Stomach (tissue), 9 donors: Measurements from ENCODE around the gene PBXIP1. TPM values are rescaled to one million over a fixed set of nuclear protein-coding genes. Genes with fewer than 3 reads are reported as not detected.

Experiments
- DNase-seq, 2 donors: peaks; one replicate each; pipeline versions ENCODE4 v3.0.0 to v3.0.0-alpha.2; 2013 to 2019
- H3K27ac ChIP-seq, 5 donors: fragments of 200-600 bp in 4 of 5; sonication (generic) in 4 of 5; one replicate each; pipeline ENCODE4 v1.5.1; 2013 to 2019; ENCODE audit warnings: mild to moderate bottlenecking in 1 of 5, moderate library complexity in 1 of 5
- H3K27me3 ChIP-seq, 3 donors: fragments of 200-600 bp; sonication (generic); one replicate each; pipeline ENCODE4 v1.5.1; 2017 to 2019; ENCODE audit warnings: mixed run types in 1 of 3
- H3K36me3 ChIP-seq, 4 donors: fragments of 200-600 bp; sonication (generic); 1 replicate in 3 of 4; 2 replicates in 1 of 4; pipeline ENCODE4 v1.5.1; 2016 to 2019
- H3K4me1 ChIP-seq, 4 donors: fragments of 200-600 bp; sonication (generic); one replicate each; pipeline ENCODE4 v1.5.1; 2016 to 2019
- H3K4me3 ChIP-seq, 4 donors: fragments of 200-600 bp; sonication (generic) in 3 of 4; one replicate each; pipeline ENCODE4 v1.5.1; 2016 to 2019; ENCODE audit warnings: mild to moderate bottlenecking in 1 of 4
- H3K9me3 ChIP-seq, 4 donors: fragments of 200-600 bp; sonication (generic); one replicate each; pipeline ENCODE4 v1.5.1; 2016 to 2019
- EP300 ChIP-seq: sonication (generic); formaldehyde crosslinking; IDR thresholded peaks from one replicate; pipeline ENCODE4 v1.6.1; 2017; ENCODE audit warnings: antibody characterized with exemption
- POLR2A ChIP-seq, 4 donors: fragments of 450-650 bp; IDR thresholded peaks; one replicate each; pipeline ENCODE4 v1.6.1; 2016; ENCODE audit warnings: antibody characterized with exemption in 4 of 4, control low read depth in 2 of 4, mild to moderate bottlenecking in 1 of 4, moderate library complexity in 1 of 4
- POLR2AphosphoS5 ChIP-seq, 3 donors: sonication (generic); formaldehyde crosslinking; IDR thresholded peaks; one replicate each; pipeline ENCODE4 v1.6.1; 2016; ENCODE audit warnings: antibody characterized with exemption in 3 of 3
- WGBS, 5 donors: extraction: QIAGEN DNeasy Blood & Tissue Kit in 3 of 5; methylation state at CpG; one replicate each; pipeline versions ENCODE4 v1.1.5 to v1.1.7; 2013 to 2018; 5-methylcytosine and 5-hydroxymethylcytosine counted together
- intact Hi-C: fragments of 100-400 bp; cut with DNase I; formaldehyde crosslinking; loops from one replicate; pipeline ENCODE4 v1.15.1; 2023; ENCODE audit warnings: low total_unique reads
- polyA plus RNA-seq, 3 donors: library from polyadenylated mRNA; stranded (reverse); fragments of 200-250 nt; gene quantifications; one replicate each; pipeline ENCODE4 v1.2.3, GENCODE V29; 2013
- total RNA-seq, 5 donors: library from RNA; depleted of rRNA; stranded (reverse); fragments of >200 nt; gene quantifications; one replicate each; pipeline versions ENCODE4 v1.1.0 to v1.2.3, GENCODE V29; 2014 to 2016
- TF ChIP-seq, protein P1 (sequence below), 7 experiments: fragments of 450-650 bp in 4 of 7; fragments of 200-600 bp in 3 of 7; sonication (generic) in 3 of 7; IDR thresholded peaks; one replicate each; pipeline ENCODE4 v1.5.1; 2016 to 2019; ENCODE audit warnings: antibody characterized with exemption in 7 of 7, control low read depth in 2 of 7, mild to moderate bottlenecking in 1 of 7
- donor health status: healthy with polysubstance abuse.
- donor health status: Bipolar disorder and iron deficiency.
- donor health status: healthy.

Gene PBXIP1
- total and polyA plus RNA-seq, 8 donors, result 19.7 to 123 (median 71.7) TPM

DNA sequence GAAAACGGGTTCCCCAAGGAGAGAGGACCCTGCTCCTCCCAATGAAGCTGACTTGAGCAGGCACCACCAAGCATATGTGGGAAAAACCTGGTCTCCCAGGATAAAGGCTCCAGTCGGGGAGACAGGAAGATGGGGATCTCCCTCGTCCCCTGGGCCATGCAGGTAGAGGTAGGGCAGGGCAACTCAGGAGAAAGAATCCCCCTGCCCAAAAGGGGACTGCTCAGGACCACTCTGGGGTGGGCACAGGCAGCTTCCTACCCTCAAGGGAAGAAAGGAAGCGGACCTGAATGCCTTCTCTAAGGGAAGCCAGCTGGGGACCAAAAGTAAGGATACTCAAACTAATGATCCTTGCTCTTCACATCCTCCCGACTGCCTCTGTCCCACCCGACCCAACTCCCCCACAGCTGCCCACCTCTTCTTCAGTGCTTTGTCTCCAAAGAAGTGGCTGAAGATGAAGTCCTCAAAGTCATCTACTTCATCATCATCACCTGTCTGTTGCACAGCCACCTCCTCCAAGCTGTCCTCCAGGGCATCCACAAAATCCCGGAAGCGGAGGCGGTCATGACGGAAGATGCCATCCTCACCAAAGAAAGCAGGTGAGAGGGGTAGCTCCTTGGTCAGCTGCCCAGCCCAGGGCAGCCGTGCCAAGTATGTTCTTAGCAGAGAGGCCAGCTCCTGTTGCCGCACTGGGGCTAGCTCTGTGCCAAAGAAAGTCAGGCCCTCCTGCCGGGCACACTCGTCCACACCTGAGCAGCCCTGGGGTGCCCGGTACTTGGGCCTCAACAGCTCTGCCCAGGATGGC is 10.5 kb downstream of the PBXIP1 start:
- H3K9me3 ChIP-seq, result no peaks in the 10 kb centered on the region
- peak overlapping the region in 2 of 5 donors; percentile 61 to 74 for H3K27ac ChIP-seq
- TF ChIP-seq, protein P1, sequence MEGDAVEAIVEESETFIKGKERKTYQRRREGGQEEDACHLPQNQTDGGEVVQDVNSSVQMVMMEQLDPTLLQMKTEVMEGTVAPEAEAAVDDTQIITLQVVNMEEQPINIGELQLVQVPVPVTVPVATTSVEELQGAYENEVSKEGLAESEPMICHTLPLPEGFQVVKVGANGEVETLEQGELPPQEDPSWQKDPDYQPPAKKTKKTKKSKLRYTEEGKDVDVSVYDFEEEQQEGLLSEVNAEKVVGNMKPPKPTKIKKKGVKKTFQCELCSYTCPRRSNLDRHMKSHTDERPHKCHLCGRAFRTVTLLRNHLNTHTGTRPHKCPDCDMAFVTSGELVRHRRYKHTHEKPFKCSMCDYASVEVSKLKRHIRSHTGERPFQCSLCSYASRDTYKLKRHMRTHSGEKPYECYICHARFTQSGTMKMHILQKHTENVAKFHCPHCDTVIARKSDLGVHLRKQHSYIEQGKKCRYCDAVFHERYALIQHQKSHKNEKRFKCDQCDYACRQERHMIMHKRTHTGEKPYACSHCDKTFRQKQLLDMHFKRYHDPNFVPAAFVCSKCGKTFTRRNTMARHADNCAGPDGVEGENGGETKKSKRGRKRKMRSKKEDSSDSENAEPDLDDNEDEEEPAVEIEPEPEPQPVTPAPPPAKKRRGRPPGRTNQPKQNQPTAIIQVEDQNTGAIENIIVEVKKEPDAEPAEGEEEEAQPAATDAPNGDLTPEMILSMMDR (IDR thresholded peaks at IDR 0.05), result no peak
- TF ChIP-seq POLR2A (IDR thresholded peaks at IDR 0.05) (no peak), EP300 (no peak), POLR2AphosphoS5 (IDR thresholded peaks at IDR 0.05) (no peak)
- DNase-seq, result no peak
- WGBS, 5 donors, result 70 to 87% (median 82%) methylated on average over 9 to 15 of the region's 15 CpGs
- peaks cover 34 to 53% (median 44%) of the 10 kb centered on the region in 4 donors for H3K4me1 ChIP-seq
- H3K27me3 ChIP-seq, result no peaks in the 10 kb centered on the region
- peaks cover 28 to 56% (median 51%) of the 10 kb centered on the region in 4 donors for H3K36me3 ChIP-seq
- no peak overlapping the region for H3K4me3 ChIP-seq
- intact Hi-C loops, result no loop called here

DNA sequence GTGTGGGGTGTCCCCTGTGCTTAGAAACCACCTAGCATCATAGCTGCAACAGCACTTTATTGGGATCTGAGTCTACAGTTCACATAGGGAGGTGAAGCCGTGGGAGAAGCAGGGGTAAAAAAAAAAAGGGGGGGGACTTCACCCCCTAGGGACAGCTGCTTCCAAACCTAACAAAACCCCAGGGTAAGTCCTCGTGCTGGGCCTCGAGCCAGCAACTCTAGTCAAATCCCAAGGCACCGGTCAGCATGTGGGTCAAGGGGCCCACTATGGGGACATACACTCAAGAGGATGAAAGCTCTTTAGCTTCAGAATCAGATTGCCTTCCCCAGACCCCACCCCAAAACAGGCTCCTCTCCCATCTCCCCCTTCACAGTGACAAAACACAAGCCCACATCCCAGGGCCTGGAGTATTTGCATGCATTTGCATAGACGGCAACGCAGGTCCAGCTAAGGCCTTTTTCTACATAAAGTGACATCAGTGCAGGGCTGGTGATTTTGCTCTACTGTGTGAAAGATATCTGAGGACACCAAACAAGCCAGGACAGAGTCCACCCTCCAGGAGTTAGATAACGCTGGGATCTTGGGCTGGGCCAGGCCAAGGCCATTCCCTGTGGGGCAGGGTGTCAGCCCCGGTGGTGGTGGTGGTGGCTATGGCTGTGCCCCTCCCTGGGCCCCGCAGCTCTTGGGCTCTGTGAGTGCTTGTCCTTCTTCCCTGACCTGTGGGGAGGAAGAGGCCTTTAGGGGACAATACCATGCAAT is 11.3 kb downstream of the PBXIP1 start:
- Histone ChIP-seq H3K9me3 (no peaks in the 10 kb centered on the region), H3K27ac (peak overlapping the region in 4 of 5 donors; percentile 1 to 85 (median 68)), H3K27me3 (no peaks in the 10 kb centered on the region), H3K4me3 (no peak overlapping the region), H3K36me3 (peaks cover 22 to 49% (median 45%) of the 10 kb centered on the region in 4 donors), H3K4me1 (peaks cover 34 to 61% (median 48%) of the 10 kb centered on the region in 4 donors)
- WGBS, 5 donors, result 20 to 41% (median 26%) methylated on average over 8 to 9 of the region's 9 CpGs
- intact Hi-C loops, result no loop called here
- peak in 1 of 2 donors; percentile 52 for DNase-seq
- no peak for TF ChIP-seq POLR2A (IDR thresholded peaks at IDR 0.05)
- no peak for TF ChIP-seq POLR2AphosphoS5 (IDR thresholded peaks at IDR 0.05)
- TF ChIP-seq, protein P1 (IDR thresholded peaks at IDR 0.05), result no peak

DNA sequence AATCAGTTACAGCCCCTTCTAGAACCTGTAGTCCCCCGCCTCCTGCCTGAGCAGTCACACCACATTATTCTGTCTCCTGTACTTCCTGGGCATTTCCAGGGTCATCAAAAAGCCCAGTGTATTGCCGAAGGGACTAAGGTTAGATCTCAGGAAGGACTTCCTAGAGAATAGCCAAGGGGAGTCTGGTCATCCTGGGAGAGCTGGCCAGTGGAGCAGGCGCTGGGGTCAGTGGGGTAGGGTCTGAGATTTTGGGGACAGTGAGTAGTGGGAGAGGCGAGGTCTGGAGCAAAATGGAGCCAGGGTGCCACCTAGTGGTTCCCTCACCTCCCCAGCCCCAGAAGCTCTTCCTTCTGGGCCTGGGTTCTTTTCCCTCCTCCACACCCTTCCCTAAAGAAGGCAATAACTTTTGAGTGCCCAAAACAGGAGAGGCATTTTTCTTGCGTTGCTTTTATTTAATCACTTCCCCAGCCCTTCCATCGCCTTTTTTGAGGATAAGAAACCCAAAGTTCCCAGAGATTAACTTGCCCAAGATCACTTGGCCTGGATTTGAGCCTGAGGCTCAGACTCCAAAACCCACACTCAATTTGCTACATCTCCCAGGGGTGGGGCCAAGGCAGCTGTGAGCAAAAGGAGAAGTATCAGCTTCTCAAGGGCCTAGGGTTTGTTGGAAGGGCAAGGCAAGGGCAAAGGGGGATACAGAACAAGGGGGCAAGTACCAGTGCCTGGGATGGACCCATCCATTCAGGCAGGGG is 12.1 kb downstream of the PBXIP1 start:
- 31 to 47% (median 39%) methylated on average over 6 of the region's 6 CpGs for WGBS, 5 donors
- H3K27me3 ChIP-seq, result no peaks in the 10 kb centered on the region
- DNase-seq, result peak; percentile 47 to 78

More for the DNA sequence above, 12.1 kb downstream of the PBXIP1 start:
- TF ChIP-seq POLR2AphosphoS5 (IDR thresholded peaks at IDR 0.05), result no peak
- TF ChIP-seq POLR2A (IDR thresholded peaks at IDR 0.05), result no peak
- TF ChIP-seq, protein P1 (IDR thresholded peaks at IDR 0.05), result peak in 5 of 7 experiments; percentile 47 to 77 (median 64)
- no peak for TF ChIP-seq EP300
- Histone ChIP-seq H3K27ac (peak overlapping the region in 4 of 5 donors; percentile 1 to 85 (median 68)), H3K4me3 (no peak overlapping the region), H3K4me1 (peaks cover 34 to 61% (median 48%) of the 10 kb centered on the region in 4 donors), H3K36me3 (peaks cover 22 to 44% (median 40%) of the 10 kb centered on the region in 4 donors), H3K9me3 (no peaks in the 10 kb centered on the region)
- intact Hi-C loops, result no loop called here
